Neural progenitor cell (in vitro differentiated cells): Measurements from ENCODE around the gene RPEL1. TPM values are rescaled to one million over a fixed set of nuclear protein-coding genes. Genes with fewer than 3 reads are reported as not detected.
A peak's percentile ranks its signal among the peaks of the same experiment; 100 is the strongest.

Source experiments
- DNase-seq: peaks from one replicate; pipeline ENCODE4 v3.0.0-alpha.2; 2016; ENCODE audit warnings: low spot score
- H2AFZ ChIP-seq: fragments of 200-600 bp; sonication (generic); replicated peaks from 2 replicates; pipeline ENCODE4 v1.6.1; 2016; ENCODE audit warnings: antibody characterized with exemption
- H3F3A ChIP-seq: fragments of 200-600 bp; sonication (generic); 2 replicates; pipeline ENCODE4 v1.6.1; 2016; ENCODE audit warnings: antibody characterized with exemption, low read depth
- H3K27ac ChIP-seq: fragments of 200-600 bp; sonication (generic); 2 replicates; pipeline ENCODE4 v1.5.1; 2016; ENCODE audit warnings: mild to moderate bottlenecking
- H3K27me3 ChIP-seq: fragments of 200-600 bp; sonication (generic); 2 replicates; pipeline ENCODE4 v1.6.1; 2016; ENCODE audit warnings: mild to moderate bottlenecking, moderate library complexity
- H3K36me3 ChIP-seq: fragments of 200-600 bp; sonication (generic); 2 replicates; pipeline ENCODE4 v1.5.1; 2016
- H3K4me1 ChIP-seq: fragments of 200-600 bp; sonication (generic); 2 replicates; pipeline ENCODE4 v1.6.1; 2016; ENCODE audit warnings: mixed run types
- H3K4me2 ChIP-seq: fragments of 200-600 bp; sonication (generic); 2 replicates; pipeline ENCODE4 v1.6.1; 2016
- H3K4me3 ChIP-seq: fragments of 200-600 bp; sonication (generic); 2 replicates; pipeline ENCODE4 v1.5.1; 2016
- H3K79me2 ChIP-seq: fragments of 200-600 bp; sonication (generic); 2 replicates; pipeline ENCODE4 v1.6.1; 2016; ENCODE audit warnings: low read depth
- H3K9ac ChIP-seq: fragments of 200-600 bp; sonication (generic); 2 replicates; pipeline ENCODE4 v1.6.1; 2016
- H3K9me3 ChIP-seq: fragments of 200-600 bp; sonication (generic); 2 replicates; pipeline ENCODE4 v1.5.1; 2016; ENCODE audit warnings: low read depth
- H4K20me1 ChIP-seq: fragments of 200-600 bp; sonication (generic); 2 replicates; pipeline ENCODE4 v1.6.1; 2016; ENCODE audit warnings: low read depth
- H3K27ac Mint-ChIP-seq: 3 replicates; pipeline ENCODE4 v1.8.0; 2021; ENCODE audit warnings: mixed read lengths
- H3K27me3 Mint-ChIP-seq: 2 replicates; pipeline ENCODE4 v1.8.0; 2022; ENCODE audit warnings: low read depth, mild to moderate bottlenecking, inconsistent platforms, moderate library complexity, mixed read lengths; ENCODE audit not compliant: insufficient read depth
- H3K36me3 Mint-ChIP-seq: 3 replicates; pipeline ENCODE4 v1.8.0; 2021; ENCODE audit warnings: mixed read lengths
- H3K4me1 Mint-ChIP-seq: 3 replicates; pipeline ENCODE4 v1.8.0; 2021; ENCODE audit warnings: mixed read lengths
- H3K4me3 Mint-ChIP-seq: 3 replicates; pipeline ENCODE4 v1.8.0; 2021; ENCODE audit warnings: mild to moderate bottlenecking, moderate library complexity, mixed read lengths
- H3K9me3 Mint-ChIP-seq: 3 replicates; pipeline ENCODE4 v1.8.0; 2020; ENCODE audit warnings: mixed read lengths
- EZH2 ChIP-seq: fragments of 200-600 bp; sonication (generic); IDR thresholded peaks from 2 replicates; pipeline ENCODE4 v1.6.1; 2017; ENCODE audit warnings: antibody characterized with exemption, mild to moderate bottlenecking, moderate library complexity
- EZH2phosphoT487 ChIP-seq: fragments of 200-600 bp; sonication (generic); IDR thresholded peaks from 2 replicates; pipeline ENCODE4 v1.6.1; 2017; ENCODE audit warnings: antibody characterized with exemption
- total RNA-seq: library from RNA; depleted of rRNA; stranded (reverse); fragments of >200 nt; gene quantifications from 2 replicates; pipeline ENCODE4 v1.2.3, GENCODE V29; 2015; ENCODE audit warnings: low replicate concordance
- TF ChIP-seq, protein P1 (sequence below): fragments of 200-600 bp; sonication (generic); IDR thresholded peaks from 2 replicates; pipeline ENCODE4 v1.5.1; 2017; ENCODE audit warnings: antibody characterized with exemption, mild to moderate bottlenecking

RPEL1 gene
- total RNA-seq, 1 donor from 2014 or later = not detected

DNA sequence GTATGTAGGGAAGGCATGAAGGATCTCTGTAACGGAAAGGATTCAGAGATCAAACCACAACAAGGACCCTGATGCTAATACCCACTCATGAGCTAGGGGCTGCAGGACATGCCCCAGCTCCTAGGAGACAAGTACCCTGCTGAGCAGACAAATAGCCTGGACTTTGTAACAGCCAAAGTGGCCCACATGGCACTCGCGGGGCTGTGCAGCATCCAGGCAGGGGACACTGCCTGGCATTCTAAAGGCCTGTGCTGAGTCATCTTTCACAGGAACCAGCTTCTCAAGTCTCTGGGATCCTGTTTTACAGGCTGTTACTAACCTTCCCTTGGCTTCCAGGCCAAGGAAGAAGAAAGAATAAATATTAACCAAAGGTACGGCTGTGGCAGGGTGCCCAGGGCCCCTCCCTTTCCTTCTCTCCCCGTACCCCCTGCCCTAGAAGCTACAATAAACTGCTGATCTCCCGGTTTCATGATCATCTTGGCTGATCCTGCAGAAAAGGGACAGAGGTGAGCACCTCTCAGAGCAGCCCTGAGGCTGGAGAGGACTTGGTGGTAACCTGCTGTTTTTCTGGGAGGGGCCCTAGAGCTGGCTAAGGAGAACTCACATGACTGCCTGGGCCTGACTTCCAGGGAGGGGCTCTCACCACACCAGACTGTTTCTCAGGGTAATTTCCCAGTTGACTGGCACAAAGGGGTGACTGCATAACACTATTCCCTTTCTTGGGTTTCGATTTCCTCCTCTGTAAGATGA is 4.2 kb upstream of the RPEL1 start:
- H3K4me3 ChIP-seq = no peak overlapping the region
- TF ChIP-seq EZH2 (no peak), EZH2phosphoT487 (no peak)
- TF ChIP-seq, protein P1, sequence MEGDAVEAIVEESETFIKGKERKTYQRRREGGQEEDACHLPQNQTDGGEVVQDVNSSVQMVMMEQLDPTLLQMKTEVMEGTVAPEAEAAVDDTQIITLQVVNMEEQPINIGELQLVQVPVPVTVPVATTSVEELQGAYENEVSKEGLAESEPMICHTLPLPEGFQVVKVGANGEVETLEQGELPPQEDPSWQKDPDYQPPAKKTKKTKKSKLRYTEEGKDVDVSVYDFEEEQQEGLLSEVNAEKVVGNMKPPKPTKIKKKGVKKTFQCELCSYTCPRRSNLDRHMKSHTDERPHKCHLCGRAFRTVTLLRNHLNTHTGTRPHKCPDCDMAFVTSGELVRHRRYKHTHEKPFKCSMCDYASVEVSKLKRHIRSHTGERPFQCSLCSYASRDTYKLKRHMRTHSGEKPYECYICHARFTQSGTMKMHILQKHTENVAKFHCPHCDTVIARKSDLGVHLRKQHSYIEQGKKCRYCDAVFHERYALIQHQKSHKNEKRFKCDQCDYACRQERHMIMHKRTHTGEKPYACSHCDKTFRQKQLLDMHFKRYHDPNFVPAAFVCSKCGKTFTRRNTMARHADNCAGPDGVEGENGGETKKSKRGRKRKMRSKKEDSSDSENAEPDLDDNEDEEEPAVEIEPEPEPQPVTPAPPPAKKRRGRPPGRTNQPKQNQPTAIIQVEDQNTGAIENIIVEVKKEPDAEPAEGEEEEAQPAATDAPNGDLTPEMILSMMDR = no peak
- peaks cover 2% of the 10 kb centered on the region for H3K27me3 Mint-ChIP-seq
- H3K4me2 ChIP-seq = peak overlapping the region; percentile 29
- peaks cover 5% of the 10 kb centered on the region for H3F3A ChIP-seq
- H3K79me2 ChIP-seq = no peaks in the 10 kb centered on the region
- no peaks in the 10 kb centered on the region for H4K20me1 ChIP-seq
- no peak overlapping the region for H3K27ac ChIP-seq
- DNase-seq = peak; percentile 23
- H3K9me3 Mint-ChIP-seq = no peaks in the 10 kb centered on the region
- no peaks in the 10 kb centered on the region for H3K9me3 ChIP-seq
- H3K36me3 Mint-ChIP-seq = no peaks in the 10 kb centered on the region
- peak overlapping the region; percentile 72 for H2AFZ ChIP-seq
- H3K4me3 Mint-ChIP-seq = no peak overlapping the region
- H3K36me3 ChIP-seq = no peaks in the 10 kb centered on the region
- no peak overlapping the region for H3K9ac ChIP-seq
- H3K27ac Mint-ChIP-seq = peak overlapping the region; percentile 7
- peaks cover 9% of the 10 kb centered on the region for H3K4me1 ChIP-seq
- peaks cover 14% of the 10 kb centered on the region for H3K4me1 Mint-ChIP-seq
- no peaks in the 10 kb centered on the region for H3K27me3 ChIP-seq

DNA sequence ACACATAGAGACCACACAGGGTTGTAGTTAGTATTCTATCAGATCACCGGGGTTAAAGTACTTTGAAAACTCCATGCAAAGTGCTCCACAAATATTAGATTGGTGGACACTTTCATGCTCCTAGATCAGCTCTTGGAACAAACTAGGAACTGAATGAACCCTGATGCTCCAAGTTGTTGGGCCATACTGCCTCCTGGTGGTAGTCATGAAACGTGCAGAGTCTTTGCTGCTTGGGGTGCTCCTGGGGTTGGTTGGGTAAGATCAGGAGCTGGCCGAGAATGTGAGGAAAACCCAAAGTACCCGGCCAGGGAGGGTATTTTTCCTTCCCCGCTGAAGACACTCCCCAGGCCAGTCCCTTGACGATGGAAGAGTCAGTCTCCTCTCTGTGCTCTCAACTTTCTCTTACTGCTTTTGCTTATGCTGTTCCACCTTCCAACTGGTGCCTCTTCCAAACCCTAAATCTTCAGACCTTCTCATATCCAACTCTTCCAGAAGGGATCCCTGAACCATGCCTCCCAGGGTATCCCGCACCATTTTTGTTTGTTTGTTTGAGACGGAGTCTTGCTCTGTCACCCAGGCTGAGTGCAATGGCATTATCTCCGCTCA is 918 bp upstream of the RPEL1 start:
- H3K79me2 ChIP-seq = no peaks in the 10 kb centered on the region
- no peaks in the 10 kb centered on the region for H3K9me3 ChIP-seq
- peaks cover 14% of the 10 kb centered on the region for H3K4me1 Mint-ChIP-seq
- no peak for TF ChIP-seq EZH2
- TF ChIP-seq, protein P1 = peak; percentile 93
- no peaks in the 10 kb centered on the region for H3K27me3 Mint-ChIP-seq
- no peak overlapping the region for H2AFZ ChIP-seq
- no peak overlapping the region for H3K27ac ChIP-seq
- no peaks in the 10 kb centered on the region for H3K36me3 ChIP-seq
- peaks cover 2% of the 10 kb centered on the region for H3K9me3 Mint-ChIP-seq
- H3K27ac Mint-ChIP-seq = peak overlapping the region; percentile 58
- no peaks in the 10 kb centered on the region for H4K20me1 ChIP-seq
- H3K27me3 ChIP-seq = no peaks in the 10 kb centered on the region
- DNase-seq = peak; percentile 81
- no peaks in the 10 kb centered on the region for H3K36me3 Mint-ChIP-seq
- H3K4me1 ChIP-seq = peaks cover 9% of the 10 kb centered on the region
- H3K4me2 ChIP-seq = no peak overlapping the region
- no peaks in the 10 kb centered on the region for H3F3A ChIP-seq
- no peak overlapping the region for H3K4me3 Mint-ChIP-seq
- H3K4me3 ChIP-seq = no peak overlapping the region
- H3K9ac ChIP-seq = no peak overlapping the region

DNA sequence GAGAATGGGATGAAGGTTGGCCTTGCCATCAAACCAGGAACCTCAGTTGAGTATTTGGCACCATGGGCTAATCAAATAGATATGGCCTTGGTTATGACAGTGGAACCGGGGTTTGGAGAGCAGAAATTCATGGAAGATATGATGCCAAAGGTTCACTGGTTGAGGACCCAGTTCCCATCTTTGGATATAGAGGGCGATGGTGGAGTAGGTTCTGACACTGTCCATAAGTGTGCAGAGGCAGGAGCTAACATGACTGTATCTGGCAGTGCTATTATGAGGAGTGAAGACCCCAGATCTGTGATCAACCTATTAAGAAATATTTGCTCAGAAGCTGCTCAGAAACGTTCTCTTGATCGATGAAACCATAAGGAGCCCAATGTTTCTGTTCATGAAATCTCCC is 637 bp downstream of the RPEL1 start:
- no peak overlapping the region for H3K27ac ChIP-seq
- H3F3A ChIP-seq = no peaks in the 10 kb centered on the region
- Mint-ChIP-seq H3K4me1 (peaks cover 11% of the 10 kb centered on the region), H3K36me3 (peaks cover 2% of the 10 kb centered on the region), H3K27me3 (peaks cover 4% of the 10 kb centered on the region), H3K9me3 (peaks cover 5% of the 10 kb centered on the region), H3K27ac (no peak overlapping the region), H3K4me3 (no peak overlapping the region)
- no peaks in the 10 kb centered on the region for H3K9me3 ChIP-seq
- no peak for DNase-seq
- no peaks in the 10 kb centered on the region for H4K20me1 ChIP-seq
- H3K36me3 ChIP-seq = no peaks in the 10 kb centered on the region
- peaks cover 6% of the 10 kb centered on the region for H3K4me1 ChIP-seq
- no peak overlapping the region for H2AFZ ChIP-seq
- TF ChIP-seq, protein P1 = peak; percentile 15
- TF ChIP-seq EZH2 = no peak
- no peak overlapping the region for H3K4me3 ChIP-seq
- H3K4me2 ChIP-seq = no peak overlapping the region
- no peak overlapping the region for H3K9ac ChIP-seq
- no peaks in the 10 kb centered on the region for H3K79me2 ChIP-seq
- H3K27me3 ChIP-seq = no peaks in the 10 kb centered on the region
